ENCODE measurements around the gene SLC8A2. TPM values are rescaled to one million over a fixed set of nuclear protein-coding genes. Genes with fewer than 3 reads are reported as not detected.

Gene SLC8A2
- total RNA-seq, 3 donors from 2014 or later, result 0.05 TPM; not detected in 2

GRCh38 chr19:47446534-47447469 lies 24.9 kb downstream of the SLC8A2 start:
- ATAC-seq (peak in 1 of 2 donors; percentile 8), DNase-seq (no peak)
- H3K4me3 Mint-ChIP-seq, result peak overlapping the region; percentile 65

DNA sequence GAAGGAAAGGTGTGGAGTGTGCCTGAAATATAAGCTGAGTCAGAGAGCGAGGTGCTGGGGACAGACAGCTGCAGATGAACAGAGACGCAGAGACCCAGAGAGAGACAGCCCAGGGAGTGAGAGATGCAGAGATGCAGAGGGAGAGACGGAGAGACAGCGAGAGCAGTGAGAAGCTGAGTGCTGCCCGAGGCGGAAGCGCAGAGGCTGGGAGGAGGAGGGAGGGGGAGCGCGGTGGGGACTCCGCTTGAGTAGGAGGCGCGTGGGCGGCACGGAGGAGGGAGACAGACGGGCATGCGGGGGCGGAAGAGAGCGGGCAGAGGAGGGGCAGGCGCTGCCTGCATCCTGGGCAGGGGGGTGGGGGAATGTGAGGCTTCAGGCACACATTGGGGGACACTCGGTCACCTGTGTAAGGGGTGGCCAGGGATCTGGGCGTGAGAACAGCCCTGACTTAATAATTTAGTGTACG lies 25.7 kb downstream of the SLC8A2 start:
- peak overlapping the region; percentile 65 for H3K4me3 Mint-ChIP-seq
- no peaks in the 10 kb centered on the region for H3K36me3 Mint-ChIP-seq (ENCODE audit: insufficient read depth)
- ATAC-seq (peak in 1 of 2 donors; percentile 14), DNase-seq (peak; percentile 83)
- peaks cover 49% of the 10 kb centered on the region for H3K4me1 Mint-ChIP-seq (ENCODE audit: low read depth)
- peaks cover 67% of the 10 kb centered on the region for H3K27me3 Mint-ChIP-seq (ENCODE audit: low read depth)
- no peaks in the 10 kb centered on the region for H3K9me3 Mint-ChIP-seq

More at GRCh38 chr19:47446534-47447469, 24.9 kb downstream of the SLC8A2 start:
- H3K36me3 Mint-ChIP-seq (ENCODE audit: insufficient read depth), result no peaks in the 10 kb centered on the region
- peaks cover 49% of the 10 kb centered on the region for H3K4me1 Mint-ChIP-seq (ENCODE audit: low read depth)
- no peaks in the 10 kb centered on the region for H3K9me3 Mint-ChIP-seq
- peaks cover 61% of the 10 kb centered on the region for H3K27me3 Mint-ChIP-seq (ENCODE audit: low read depth)

- peaks cover 71% of the 10 kb centered on the region for H3K27me3 Mint-ChIP-seq (ENCODE audit: low read depth)
- no peaks in the 10 kb centered on the region for H3K9me3 Mint-ChIP-seq
- H3K4me1 Mint-ChIP-seq (ENCODE audit: low read depth), result peaks cover 49% of the 10 kb centered on the region
- peak overlapping the region; percentile 65 for H3K4me3 Mint-ChIP-seq
- no peak for DNase-seq
- no peaks in the 10 kb centered on the region for H3K36me3 Mint-ChIP-seq (ENCODE audit: insufficient read depth)
- ATAC-seq, result no peak
Measured at GRCh38 chr19:47445527-47445926, 26.2 kb downstream of the SLC8A2 start.

DNA sequence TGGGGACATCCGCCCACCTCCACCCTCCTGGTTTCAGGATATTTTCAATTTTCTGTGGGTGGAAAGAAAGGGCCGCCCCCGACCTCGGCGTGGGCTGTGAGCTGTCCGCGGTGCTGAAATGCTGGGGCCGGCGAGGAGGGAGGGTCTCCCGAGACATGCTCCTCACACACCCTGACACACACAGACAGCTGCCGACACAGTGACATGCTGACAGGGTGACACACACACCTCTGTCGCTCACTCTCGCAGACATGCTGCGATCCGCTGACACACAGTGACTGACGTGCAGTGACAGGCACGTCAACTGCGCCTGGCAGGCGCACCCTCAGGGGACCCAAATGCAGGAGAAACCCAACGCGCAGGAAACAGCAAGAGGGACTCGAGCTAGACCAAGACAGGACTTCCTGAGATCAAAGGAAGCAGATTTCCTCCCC lies 27.3 kb downstream of the SLC8A2 start:
- ATAC-seq, result peak; percentile 36 to 47
- Mint-ChIP-seq H3K36me3 (ENCODE audit: insufficient read depth) (no peaks in the 10 kb centered on the region), H3K27me3 (ENCODE audit: low read depth) (peaks cover 73% of the 10 kb centered on the region), H3K4me3 (peak overlapping the region; percentile 48), H3K4me1 (ENCODE audit: low read depth) (peaks cover 49% of the 10 kb centered on the region), H3K9me3 (no peaks in the 10 kb centered on the region)
- DNase-seq, result peak; percentile 32

DNA sequence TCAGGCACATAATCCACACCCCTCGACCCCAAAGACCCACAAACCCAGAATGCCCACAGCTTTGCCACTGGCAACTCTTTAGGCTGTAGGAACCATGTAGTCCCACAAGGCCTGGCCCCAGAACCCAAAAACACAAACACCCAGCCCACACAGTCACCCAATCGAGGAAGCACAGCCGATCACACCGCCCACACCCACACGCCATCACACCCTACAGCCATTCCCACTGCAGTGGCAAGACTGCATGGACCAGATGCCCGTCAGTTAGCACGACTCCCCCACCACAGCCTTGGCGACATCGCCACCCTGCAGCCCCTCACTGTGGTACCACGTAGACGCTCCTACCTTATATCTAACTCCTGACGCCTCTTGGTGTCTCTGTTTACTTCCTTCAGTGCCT lies 28.4 kb downstream of the SLC8A2 start:
- no peaks in the 10 kb centered on the region for H3K36me3 Mint-ChIP-seq (ENCODE audit: insufficient read depth)
- peaks cover 52% of the 10 kb centered on the region for H3K4me1 Mint-ChIP-seq (ENCODE audit: low read depth)
- peaks cover 70% of the 10 kb centered on the region for H3K27me3 Mint-ChIP-seq (ENCODE audit: low read depth)
- no peak overlapping the region for H3K4me3 Mint-ChIP-seq
- no peak for ATAC-seq
- no peak for DNase-seq
- no peaks in the 10 kb centered on the region for H3K9me3 Mint-ChIP-seq

DNA sequence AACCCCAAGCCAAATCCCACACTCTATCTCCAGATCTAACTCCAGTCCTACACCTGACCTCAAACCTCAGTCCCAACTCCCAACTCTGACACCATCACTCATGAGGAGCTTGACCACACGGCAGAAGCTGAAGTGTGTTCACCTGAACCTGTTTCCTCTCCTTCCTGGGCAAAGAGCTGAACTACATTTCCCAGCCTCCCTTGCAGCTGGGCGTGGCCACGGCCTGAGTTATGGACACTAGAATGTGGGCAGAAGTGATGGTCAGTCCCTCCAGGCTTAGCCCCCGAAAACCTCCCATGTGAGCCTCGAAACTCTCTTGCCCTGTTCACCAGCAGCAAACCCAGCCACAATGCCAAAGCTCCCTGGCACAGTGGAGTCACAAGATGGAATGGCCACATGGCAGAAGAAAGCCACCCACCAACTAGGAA lies 32.9 kb downstream of the SLC8A2 start:
- no peaks in the 10 kb centered on the region for H3K36me3 Mint-ChIP-seq (ENCODE audit: insufficient read depth)
- no peak for DNase-seq
- H3K27me3 Mint-ChIP-seq (ENCODE audit: low read depth), result peaks cover 66% of the 10 kb centered on the region
- no peak overlapping the region for H3K4me3 Mint-ChIP-seq
- no peak for ATAC-seq
- peaks cover 29% of the 10 kb centered on the region for H3K4me1 Mint-ChIP-seq (ENCODE audit: low read depth)
- no peaks in the 10 kb centered on the region for H3K9me3 Mint-ChIP-seq

GRCh38 chr19:47437500-47437899 lies 34.2 kb downstream of the SLC8A2 start:
- peaks cover 53% of the 10 kb centered on the region for H3K27me3 Mint-ChIP-seq (ENCODE audit: low read depth)
- no peaks in the 10 kb centered on the region for H3K36me3 Mint-ChIP-seq (ENCODE audit: insufficient read depth)
- DNase-seq (no peak), ATAC-seq (no peak)
- peaks cover 19% of the 10 kb centered on the region for H3K4me1 Mint-ChIP-seq (ENCODE audit: low read depth)
- H3K4me3 Mint-ChIP-seq, result no peak overlapping the region
- no peaks in the 10 kb centered on the region for H3K9me3 Mint-ChIP-seq

GRCh38 chr19:47436712-47437401 lies 34.8 kb downstream of the SLC8A2 start:
- peaks cover 52% of the 10 kb centered on the region for H3K27me3 Mint-ChIP-seq (ENCODE audit: low read depth)
- no peaks in the 10 kb centered on the region for H3K36me3 Mint-ChIP-seq (ENCODE audit: insufficient read depth)
- DNase-seq (peak; percentile 89), ATAC-seq (peak; percentile 93 to 94)
- H3K9me3 Mint-ChIP-seq, result no peaks in the 10 kb centered on the region
- H3K4me3 Mint-ChIP-seq, result no peak overlapping the region
- H3K4me1 Mint-ChIP-seq (ENCODE audit: low read depth), result peaks cover 17% of the 10 kb centered on the region

DNA sequence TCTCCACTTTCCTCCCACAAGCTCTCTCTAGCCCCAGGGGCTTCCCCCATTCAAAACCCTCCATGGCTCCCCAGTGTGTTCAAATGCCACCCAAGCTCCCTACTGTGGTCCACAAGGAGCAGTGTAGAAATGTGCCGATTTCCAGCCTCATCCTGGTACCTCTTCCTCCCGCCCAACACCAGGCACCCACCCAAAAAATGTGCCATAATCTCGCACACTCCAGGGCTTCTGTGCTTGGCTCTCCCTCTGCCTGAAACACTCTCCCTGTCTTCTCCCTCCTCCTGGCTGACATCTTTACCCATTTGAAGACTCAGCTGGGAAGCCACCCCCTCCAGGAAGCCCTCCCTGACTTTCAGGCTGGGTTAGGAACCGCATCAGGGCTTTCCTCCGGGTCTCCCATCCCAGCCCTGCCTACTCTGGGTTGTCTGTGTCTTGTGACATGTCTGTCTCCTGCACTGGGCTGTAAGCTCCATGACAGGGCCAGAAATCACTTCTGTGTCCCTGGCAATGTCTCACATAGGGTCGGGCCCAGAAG lies 35.7 kb downstream of the SLC8A2 start:
- ATAC-seq, result no peak
- DNase-seq, result no peak
- Mint-ChIP-seq H3K4me3 (peak overlapping the region; percentile 8), H3K36me3 (ENCODE audit: insufficient read depth) (no peaks in the 10 kb centered on the region), H3K27me3 (ENCODE audit: low read depth) (peaks cover 55% of the 10 kb centered on the region), H3K9me3 (no peaks in the 10 kb centered on the region), H3K4me1 (ENCODE audit: low read depth) (peaks cover 17% of the 10 kb centered on the region)

DNA sequence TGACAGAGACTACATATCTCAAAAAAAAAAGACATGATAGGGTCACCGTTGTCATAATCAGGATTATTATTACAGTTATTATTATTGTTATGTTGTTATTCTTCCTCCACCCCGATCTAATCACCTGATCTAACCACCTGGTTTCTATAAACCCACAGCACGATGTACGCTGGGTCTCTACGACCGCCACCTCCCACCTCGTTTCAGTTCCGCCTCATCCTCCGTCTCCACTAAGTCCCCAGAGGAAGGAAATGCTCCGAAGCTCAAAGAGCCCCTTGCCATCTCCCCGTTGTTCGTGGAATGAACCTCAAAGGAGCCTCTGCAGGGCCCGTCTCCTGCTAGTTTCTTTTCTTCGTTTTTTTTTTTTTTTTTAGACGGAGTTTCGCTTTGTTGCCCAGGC lies 36.5 kb downstream of the SLC8A2 start:
- H3K9me3 Mint-ChIP-seq, result no peaks in the 10 kb centered on the region
- peaks cover 18% of the 10 kb centered on the region for H3K4me1 Mint-ChIP-seq (ENCODE audit: low read depth)
- H3K36me3 Mint-ChIP-seq (ENCODE audit: insufficient read depth), result no peaks in the 10 kb centered on the region
- H3K4me3 Mint-ChIP-seq, result peak overlapping the region; percentile 67
- H3K27me3 Mint-ChIP-seq (ENCODE audit: low read depth), result peaks cover 56% of the 10 kb centered on the region
- ATAC-seq (no peak), DNase-seq (no peak)

GRCh38 chr19:47434088-47434487 lies 37.6 kb downstream of the SLC8A2 start:
- peaks cover 58% of the 10 kb centered on the region for H3K27me3 Mint-ChIP-seq (ENCODE audit: low read depth)
- no peak for ATAC-seq
- H3K4me3 Mint-ChIP-seq, result no peak overlapping the region
- no peak for DNase-seq
- no peaks in the 10 kb centered on the region for H3K36me3 Mint-ChIP-seq (ENCODE audit: insufficient read depth)
- H3K4me1 Mint-ChIP-seq (ENCODE audit: low read depth), result peaks cover 24% of the 10 kb centered on the region
- H3K9me3 Mint-ChIP-seq, result no peaks in the 10 kb centered on the region

- H3K27me3 Mint-ChIP-seq (ENCODE audit: low read depth), result peaks cover 50% of the 10 kb centered on the region
- no peak for DNase-seq
- H3K4me1 Mint-ChIP-seq (ENCODE audit: low read depth), result peaks cover 20% of the 10 kb centered on the region
- no peaks in the 10 kb centered on the region for H3K9me3 Mint-ChIP-seq
- H3K36me3 Mint-ChIP-seq (ENCODE audit: insufficient read depth), result no peaks in the 10 kb centered on the region
- H3K4me3 Mint-ChIP-seq, result no peak overlapping the region
- no peak for ATAC-seq
Measured at GRCh38 chr19:47433121-47433520, 38.6 kb downstream of the SLC8A2 start.

GRCh38 chr19:47432499-47432898 lies 39.2 kb downstream of the SLC8A2 start:
- no peak for ATAC-seq
- no peak for DNase-seq
- no peak overlapping the region for H3K4me3 Mint-ChIP-seq
- peaks cover 43% of the 10 kb centered on the region for H3K27me3 Mint-ChIP-seq (ENCODE audit: low read depth)
- peaks cover 20% of the 10 kb centered on the region for H3K4me1 Mint-ChIP-seq (ENCODE audit: low read depth)
- H3K9me3 Mint-ChIP-seq, result no peaks in the 10 kb centered on the region
- H3K36me3 Mint-ChIP-seq (ENCODE audit: insufficient read depth), result no peaks in the 10 kb centered on the region

DNA sequence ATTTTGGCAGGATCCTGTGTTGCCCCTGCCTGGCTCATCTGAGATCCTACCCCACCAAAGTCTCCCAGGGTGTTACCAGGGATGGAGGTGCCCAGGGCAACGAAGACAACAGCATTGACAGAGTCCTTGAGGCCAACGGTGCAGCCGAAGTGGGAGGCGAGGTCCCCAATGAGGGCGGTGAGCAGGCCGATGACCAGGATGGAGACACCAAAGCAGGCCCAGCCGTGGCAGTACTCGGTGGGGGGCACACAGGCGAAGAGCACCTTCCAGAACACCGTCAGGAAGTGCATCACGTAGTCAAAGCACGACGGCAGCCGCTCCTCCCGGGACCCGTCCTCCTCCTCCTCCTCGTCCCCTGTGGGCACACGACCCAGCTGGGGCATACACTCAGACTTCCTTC lies 39.6 kb downstream of the SLC8A2 start:
- no peaks in the 10 kb centered on the region for H3K9me3 Mint-ChIP-seq
- H3K27me3 Mint-ChIP-seq (ENCODE audit: low read depth), result peaks cover 42% of the 10 kb centered on the region
- peaks cover 23% of the 10 kb centered on the region for H3K4me1 Mint-ChIP-seq (ENCODE audit: low read depth)
- H3K4me3 Mint-ChIP-seq, result no peak overlapping the region
- H3K36me3 Mint-ChIP-seq (ENCODE audit: insufficient read depth), result no peaks in the 10 kb centered on the region
- ATAC-seq (no peak), DNase-seq (no peak)

Data from activated T-cell treated with anti-CD3 and anti-CD28 coated beads, Interleukin-2, amount 50 U/mL, for 4 hours (primary cell).